ENCODE measurements around the gene SMCO1. TPM values are rescaled to one million over a fixed set of nuclear protein-coding genes. Genes with fewer than 3 reads are reported as not detected.
"Not testable (repeated sequence)": the region's sequence is repeated elsewhere in the genome, so short reads cannot be mapped to it uniquely, and the experiment has no call there.

Gene SMCO1
- total RNA-seq, 1 donor from 2014 or later: not detected

GRCh38 chr3:196458063-196458462 is 57.1 kb downstream of the SMCO1 start:
- no peaks in the 10 kb centered on the region for H3K9me3 Mint-ChIP-seq (ENCODE audit: unreplicated experiment)
- DNase-seq (ENCODE audit: low spot score): no peak
- no peak for TF ChIP-seq CTCF (IDR thresholded peaks at IDR 0.05; ENCODE audit: unreplicated experiment)
- no peaks in the 10 kb centered on the region for H3K27me3 Mint-ChIP-seq (ENCODE audit: unreplicated experiment)
- H3K27ac Mint-ChIP-seq (ENCODE audit: unreplicated experiment): no peak overlapping the region
- no peak overlapping the region for H3K4me3 Mint-ChIP-seq (ENCODE audit: unreplicated experiment)
- H3K36me3 Mint-ChIP-seq (ENCODE audit: low read depth, unreplicated experiment): no peaks in the 10 kb centered on the region
- no peaks in the 10 kb centered on the region for H3K4me1 Mint-ChIP-seq (ENCODE audit: unreplicated experiment)

GRCh38 chr3:196457470-196457869 is 57.7 kb downstream of the SMCO1 start:
- not testable (repeated sequence) for DNase-seq (ENCODE audit: low spot score); H3K27me3 Mint-ChIP-seq (ENCODE audit: unreplicated experiment); H3K9me3 Mint-ChIP-seq (ENCODE audit: unreplicated experiment); H3K36me3 Mint-ChIP-seq (ENCODE audit: low read depth, unreplicated experiment); H3K4me3 Mint-ChIP-seq (ENCODE audit: unreplicated experiment); H3K4me1 Mint-ChIP-seq (ENCODE audit: unreplicated experiment); H3K27ac Mint-ChIP-seq (ENCODE audit: unreplicated experiment)
- peak; percentile 11 for TF ChIP-seq CTCF (IDR thresholded peaks at IDR 0.05; ENCODE audit: unreplicated experiment)

Other genes with a start within 250 kb of the SMCO1 start
- gene PCYT1A, start 227.6 kb downstream of the SMCO1 start, total RNA-seq (ENCODE audit: unreplicated experiment): 55.2 TPM
- gene DYNLT2B, start 197.1 kb downstream of the SMCO1 start, total RNA-seq (ENCODE audit: unreplicated experiment): 19.0 TPM
- gene TM4SF19, start 177.0 kb downstream of the SMCO1 start, total RNA-seq (ENCODE audit: unreplicated experiment): not detected
- gene UBXN7, start 82.9 kb downstream of the SMCO1 start, total RNA-seq (ENCODE audit: unreplicated experiment): 71.7 TPM
- 32.0 TPM for gene RNF168, start 11.6 kb downstream of the SMCO1 start, total RNA-seq (ENCODE audit: unreplicated experiment)
- gene WDR53, start 53.2 kb upstream of the SMCO1 start, total RNA-seq (ENCODE audit: unreplicated experiment): 22.2 TPM
- 17.0 TPM for gene FBXO45, start 53.3 kb upstream of the SMCO1 start, total RNA-seq (ENCODE audit: unreplicated experiment)
- gene NRROS, start 124.3 kb upstream of the SMCO1 start, total RNA-seq (ENCODE audit: unreplicated experiment): 18.6 TPM
- gene CEP19, start 196.9 kb upstream of the SMCO1 start, total RNA-seq (ENCODE audit: unreplicated experiment): 6.0 TPM
- gene PIGX, start 197.0 kb upstream of the SMCO1 start, total RNA-seq (ENCODE audit: unreplicated experiment): 35.7 TPM
- 116 TPM for gene PAK2, start 224.5 kb upstream of the SMCO1 start, total RNA-seq (ENCODE audit: unreplicated experiment)

All from endothelial cell (in vitro differentiated cells).